Measurements from ENCODE around the gene KIAA0825.
"Not testable (repeated sequence)": the region's sequence is repeated elsewhere in the genome, so short reads cannot be mapped to it uniquely, and the experiment has no call there.

KIAA0825 gene

DNA sequence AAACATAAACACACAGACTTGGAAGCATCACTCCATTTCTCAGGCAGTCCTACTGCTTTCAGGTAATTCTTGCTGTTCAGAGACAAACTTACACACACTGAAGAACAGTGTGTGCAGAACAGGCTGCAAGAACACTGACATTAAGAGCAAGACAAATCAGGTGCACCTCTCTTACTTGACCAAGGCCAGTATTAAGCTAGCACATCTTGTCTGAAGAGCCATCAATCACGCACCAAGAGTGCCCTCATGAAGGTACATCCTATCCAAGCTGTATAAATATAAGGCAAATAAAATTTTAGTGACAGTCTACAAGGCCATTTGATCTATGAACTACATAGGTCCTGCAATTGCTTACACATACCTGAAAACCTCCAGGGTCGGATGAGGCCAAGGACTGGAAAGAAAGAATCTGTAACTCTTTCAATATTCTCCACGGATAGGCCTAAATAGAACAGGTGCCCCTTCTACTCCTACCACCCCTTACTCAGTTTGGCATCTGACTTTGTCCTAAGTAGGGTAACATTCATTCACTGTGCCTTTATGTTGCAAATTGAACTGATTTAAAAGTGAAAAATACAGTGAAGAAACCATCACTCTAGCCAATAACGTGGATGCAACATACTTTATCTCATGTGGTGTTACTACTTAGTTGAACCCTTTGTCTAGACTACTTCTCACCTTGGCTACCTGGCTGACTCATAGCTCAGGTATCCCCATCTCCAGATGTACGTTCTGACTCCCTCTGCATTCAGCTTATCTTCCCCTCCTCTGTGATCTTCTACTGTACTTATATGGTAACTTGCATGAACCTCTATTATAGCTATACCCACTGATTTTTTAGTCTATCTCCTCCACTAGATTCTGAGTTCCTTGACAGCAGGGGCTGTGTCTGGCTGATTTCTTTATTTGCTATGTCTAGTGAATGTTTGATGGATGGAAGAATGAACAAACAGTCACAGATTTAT lies 256.3 kb downstream of the KIAA0825 start:
- DNase-seq = no peak

DNA sequence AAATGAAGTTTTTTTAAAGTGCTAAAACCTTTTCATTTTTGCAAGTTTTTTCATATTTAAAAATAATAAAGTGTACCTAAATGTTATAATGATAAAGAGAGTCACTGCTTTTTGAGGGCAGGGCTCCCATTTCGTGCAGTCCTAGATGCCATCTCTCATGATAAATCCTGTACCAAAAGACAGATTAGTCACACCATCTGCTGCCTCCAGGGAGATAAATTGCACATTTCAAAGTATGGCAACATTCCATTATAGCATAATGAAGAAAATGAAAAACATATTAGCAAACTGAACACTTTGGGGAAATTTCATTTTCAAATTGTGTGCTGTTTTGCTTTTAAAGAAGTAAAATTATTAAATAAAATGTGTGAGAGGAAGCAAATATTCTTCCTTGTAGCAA lies 257.2 kb downstream of the KIAA0825 start:
- DNase-seq = no peak

DNA sequence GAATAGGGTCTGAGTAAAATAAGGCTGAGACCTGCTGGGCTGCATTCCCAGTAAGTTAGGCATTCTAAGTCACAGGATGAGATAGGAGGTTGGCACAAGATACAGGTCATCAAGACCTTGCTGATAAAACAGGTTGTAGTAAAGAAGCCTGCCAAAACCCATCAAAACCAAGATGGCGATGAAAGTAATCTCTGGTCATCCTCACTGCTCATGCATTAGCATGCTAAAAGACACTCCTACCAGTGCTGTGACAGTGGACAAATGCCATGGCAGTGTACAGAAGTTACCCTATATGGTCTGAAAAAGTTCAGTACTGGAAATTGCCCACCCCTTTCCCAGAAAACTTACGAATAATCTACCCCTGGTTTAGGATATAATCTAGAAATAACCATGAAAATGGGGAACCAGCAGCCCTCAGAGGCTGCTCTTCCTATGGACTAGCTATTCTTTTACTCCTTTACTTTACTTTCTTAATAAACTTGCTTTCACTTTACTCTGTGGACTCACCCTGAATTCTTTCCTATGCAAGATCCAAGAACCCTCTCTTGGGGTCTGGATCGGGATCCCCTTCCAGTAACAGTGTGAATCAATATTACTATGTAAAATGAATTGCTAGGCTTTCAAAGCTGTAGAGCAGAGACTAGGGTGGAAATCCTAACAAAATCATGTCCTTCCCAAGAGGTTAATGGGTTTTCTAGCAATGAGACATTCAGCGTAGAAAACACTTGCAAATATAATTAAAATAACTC lies 257.8 kb downstream of the KIAA0825 start:
- DNase-seq = no peak

DNA sequence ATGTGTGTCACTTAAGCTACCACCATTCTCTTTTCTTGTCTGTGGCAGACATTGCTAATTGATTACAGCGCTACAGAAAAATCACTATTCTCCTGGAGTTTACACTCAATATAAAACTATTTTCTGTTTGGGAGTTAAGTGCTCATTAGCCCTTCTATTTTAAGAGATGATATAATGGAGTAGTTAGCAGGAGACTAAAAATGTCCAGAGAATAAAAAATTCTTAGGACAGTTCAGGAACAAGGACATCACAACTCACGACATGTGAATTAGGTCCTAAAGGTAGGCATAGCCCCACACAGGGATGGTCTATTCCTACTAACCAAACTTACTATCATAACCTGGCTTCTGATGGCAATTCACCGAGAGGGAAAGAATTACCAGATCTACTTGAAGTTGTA lies 258.5 kb downstream of the KIAA0825 start:
- no peak for DNase-seq

DNA sequence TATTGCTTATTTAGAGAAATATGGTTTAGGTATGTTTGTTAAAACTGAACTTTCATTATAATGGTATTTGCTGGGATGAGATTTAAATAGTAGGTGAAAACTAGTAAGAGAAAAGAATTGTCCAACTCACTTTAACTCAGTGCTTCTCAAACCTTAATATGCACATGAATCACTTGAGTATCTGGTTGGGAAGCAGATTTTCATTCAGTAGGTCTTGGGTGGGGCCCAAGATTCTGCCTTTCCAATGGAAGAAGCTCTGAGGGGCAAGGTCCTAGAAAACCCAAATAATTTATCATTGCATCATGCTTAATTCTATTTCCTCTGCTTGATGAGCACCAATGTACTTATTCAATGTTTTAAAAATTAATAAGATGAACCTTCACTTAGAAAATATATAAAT lies 262.6 kb downstream of the KIAA0825 start:
- no peak for DNase-seq

DNA sequence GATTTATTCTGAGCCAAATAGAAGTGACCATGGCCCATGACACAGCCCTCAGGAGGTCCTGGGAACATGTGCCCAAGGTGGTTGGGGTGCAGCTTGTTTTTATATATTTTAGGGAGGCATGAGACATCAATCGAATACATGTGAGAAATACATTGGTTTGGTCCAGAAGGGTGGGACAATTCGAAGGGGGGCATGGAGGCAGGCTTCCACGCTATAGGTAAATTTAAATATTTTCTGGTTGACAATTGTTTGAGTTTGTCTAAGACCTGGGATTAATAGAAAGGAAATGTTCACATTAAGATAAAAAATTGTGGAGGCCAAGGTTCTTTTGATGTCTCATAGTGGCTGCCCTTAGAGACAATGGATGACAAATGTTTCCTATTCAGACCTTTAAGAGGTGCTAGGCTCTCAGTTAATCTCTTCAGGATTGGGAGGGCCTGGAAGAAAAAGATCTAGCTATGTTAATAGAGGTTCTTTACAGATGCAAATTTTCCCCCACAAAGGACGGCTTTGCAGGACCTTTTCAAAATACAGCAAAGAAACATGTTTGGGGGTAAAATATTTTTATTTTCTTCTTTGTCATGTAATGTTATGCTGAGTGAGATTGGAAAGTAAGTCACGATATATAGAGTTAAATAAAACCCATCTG lies 263.4 kb downstream of the KIAA0825 start:
- not testable (repeated sequence) for DNase-seq

DNA sequence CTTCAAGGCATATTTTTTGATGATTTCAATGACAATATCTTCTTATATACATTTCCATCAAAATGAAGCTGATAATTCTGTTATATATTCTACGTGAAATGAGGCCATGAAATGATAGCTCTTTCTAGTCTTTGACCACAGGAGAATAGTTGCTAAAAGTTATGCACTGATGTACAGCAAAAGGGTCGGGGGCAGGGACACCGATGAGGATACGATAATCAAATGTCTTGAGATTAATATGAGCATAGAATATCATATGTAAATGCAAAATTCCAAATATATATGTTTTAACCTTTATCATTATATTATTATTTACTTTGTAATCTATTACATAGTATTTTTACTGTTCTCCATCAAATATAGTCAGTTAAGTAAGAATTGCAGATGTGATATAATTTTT lies 264.8 kb downstream of the KIAA0825 start:
- no peak for DNase-seq

DNA sequence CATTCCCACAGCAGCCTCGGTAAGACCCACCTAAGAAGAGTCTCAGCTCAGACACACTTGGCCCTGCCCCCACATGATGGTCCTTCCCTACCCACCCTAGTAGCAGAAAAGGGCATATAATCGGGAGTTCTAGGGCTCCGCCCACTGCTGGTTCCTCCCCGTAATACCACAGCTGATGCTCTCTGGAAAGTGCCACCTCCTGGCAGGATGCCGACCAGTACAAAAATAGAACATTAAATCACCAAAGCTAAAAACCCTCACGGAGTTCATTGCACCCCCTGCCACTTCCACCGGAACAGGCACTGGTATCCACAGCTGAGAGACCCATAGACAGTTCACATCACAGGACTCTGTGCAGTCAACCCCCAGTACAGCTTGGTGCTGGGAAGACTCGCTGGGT lies 271.3 kb downstream of the KIAA0825 start:
- DNase-seq = no peak

DNA sequence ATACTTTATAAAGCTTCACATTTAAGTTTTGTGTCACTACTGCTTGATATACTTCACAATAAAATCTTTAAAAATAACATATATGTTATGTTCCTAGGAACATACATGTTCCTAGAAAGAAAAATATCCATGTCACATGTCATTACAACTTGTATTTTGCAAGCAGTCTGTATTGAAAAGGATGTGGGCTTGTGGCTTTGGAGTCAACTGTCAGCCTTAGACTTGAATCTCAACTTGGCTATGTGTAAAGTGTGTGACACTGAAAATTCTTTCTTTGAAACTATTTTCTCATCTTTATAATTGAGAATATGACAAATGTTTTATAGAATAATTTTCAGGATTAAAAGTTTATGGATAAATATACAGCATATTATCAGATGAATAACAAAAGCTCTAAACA lies 273.1 kb downstream of the KIAA0825 start:
- no peak for DNase-seq

DNA sequence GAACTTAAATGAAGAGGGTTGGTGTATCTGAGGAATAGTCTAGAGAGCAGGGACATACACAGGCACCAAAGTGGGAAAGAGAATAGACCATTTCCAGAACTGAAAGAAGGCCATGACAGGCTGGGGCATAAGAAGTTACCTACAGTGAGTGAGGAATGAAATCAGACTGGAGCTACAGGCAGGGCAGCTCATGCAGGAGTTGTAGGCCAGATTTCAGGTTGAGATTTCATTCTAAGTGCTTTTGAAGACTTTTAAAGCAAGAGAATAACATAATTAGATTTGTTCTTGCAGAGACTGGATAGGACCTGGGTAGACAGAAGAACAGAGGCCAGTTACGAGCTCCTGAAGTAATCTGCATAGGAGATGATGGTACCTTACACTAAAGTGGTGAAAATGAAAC lies 280.8 kb downstream of the KIAA0825 start:
- DNase-seq = no peak

DNA sequence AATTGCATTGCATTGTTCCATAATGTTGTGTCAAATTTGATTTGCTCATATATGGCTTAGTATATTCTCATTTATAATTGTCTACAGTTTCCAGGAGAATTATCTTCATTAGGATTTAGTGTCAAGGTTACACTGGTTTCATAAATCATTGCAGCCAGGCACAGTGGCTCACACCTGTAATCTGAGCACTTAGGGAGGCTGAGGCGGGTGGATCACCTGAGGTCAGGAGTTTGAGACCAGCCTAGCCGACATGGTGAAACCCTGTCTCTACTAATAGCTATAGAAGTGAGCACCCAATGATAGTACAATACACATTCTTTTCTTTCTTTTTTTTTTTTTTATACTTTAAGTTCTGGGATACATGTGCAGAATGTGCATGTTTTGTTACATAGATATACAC lies 282.5 kb downstream of the KIAA0825 start:
- DNase-seq = no peak

DNA sequence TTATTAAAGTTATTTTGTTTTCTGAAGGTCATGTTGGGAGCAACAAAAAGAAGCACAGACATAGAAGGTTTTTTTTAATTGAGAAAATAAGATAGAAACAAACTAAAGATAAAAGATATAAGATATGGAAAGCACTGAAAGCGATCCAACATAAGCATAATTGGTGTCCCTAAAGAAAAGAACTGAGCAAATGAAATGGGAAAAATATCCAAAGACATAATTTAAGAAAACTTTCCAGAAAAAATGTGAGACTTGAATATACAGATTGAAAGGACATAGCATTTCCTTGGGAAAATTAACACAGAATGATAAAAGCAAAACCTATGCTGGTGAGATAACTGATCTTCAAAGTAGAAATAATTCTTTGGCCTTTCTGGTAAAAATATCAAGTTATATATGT lies 289.3 kb downstream of the KIAA0825 start:
- no peak for DNase-seq

DNA sequence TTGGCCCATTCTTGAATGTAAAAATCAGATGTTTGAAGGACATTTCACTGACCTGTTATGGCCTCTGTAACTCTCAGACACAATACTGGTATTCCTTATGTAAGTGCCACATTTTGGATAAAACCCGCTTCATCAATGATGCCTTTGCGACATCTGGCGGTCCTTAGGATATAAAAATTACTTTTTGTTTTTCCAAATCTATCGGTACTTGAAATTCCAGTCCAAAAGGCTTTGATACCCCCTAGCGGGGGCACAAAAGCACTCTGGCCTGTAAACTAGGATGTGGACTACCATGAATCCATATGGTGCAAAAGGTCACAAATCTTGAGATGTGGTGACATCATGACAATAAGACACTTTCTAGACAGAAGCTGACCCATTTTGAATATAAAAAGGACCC lies 291.8 kb downstream of the KIAA0825 start:
- no peak for DNase-seq

DNA sequence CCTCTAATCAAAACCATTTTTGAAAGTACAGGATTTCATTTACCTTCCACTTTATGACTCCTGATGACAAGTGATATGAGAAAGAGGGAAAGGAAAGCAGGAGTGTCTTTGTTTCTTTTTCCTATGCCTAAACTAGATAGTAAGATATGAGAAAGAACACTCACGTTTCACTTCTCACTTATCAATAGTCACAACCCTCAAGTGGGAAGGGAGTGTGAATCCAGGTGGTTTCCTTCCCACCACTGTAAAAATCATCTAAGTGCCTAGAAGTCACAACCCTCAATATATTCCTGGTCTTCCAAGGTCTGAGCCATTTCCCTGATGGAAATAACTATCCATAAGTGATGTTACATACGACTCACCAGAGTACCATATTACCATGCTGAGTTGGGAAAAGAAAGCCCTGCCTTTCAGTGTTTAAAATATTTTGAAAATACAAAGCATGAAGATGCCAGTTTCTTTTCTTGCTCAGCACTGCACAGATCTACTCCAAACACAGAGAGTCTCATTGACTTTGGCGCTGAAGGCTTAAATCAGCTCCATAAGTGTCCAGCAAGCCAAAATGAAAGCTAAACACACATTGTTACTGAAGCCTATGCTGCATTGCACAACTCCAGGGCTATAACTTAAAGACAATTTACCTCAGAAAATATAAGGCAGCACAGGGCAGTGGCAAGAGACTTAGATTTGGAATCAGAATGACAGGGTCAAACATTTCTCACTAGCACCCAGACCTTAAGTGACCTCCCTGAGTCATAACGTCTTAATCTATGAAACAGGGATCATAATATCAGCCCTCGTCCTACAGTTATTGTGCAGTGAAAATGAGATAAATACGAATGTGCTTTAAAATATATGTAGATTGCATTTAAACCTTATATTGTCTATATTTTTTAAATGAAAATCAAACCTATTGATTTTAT lies 301.2 kb downstream of the KIAA0825 start:
- no peak for DNase-seq

DNA sequence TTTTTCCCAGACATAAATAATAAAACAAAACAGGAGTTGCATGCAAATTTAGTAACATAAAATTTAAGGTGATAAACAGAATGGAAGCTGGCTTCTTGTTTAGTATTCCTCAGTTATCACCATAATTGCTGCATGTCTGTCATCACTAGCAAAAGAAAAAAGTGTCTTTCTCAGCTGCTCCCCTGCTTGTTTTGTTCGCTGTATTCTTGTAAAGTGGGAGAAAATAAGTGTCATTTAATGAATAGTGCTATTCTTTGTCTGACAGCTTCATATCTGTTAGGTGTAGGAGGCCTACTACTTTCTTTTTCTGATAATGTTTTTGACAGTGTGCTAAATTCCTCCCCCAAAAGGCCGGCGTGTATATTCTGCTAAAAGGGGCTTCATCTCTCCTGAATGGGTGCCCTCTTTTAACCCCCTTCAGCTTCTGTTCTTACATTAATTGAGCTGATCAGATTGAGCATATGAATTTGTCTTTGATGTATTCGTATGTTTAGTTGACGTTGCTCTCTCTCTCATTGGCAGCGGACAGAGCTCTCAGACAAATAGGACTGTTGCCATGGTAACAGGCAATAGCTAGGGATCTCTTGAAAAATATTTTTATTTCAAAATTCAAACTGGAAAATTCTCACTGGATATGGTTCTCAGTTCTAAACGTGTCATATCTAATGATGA lies 303.8 kb downstream of the KIAA0825 start:
- no peak for DNase-seq

DNA sequence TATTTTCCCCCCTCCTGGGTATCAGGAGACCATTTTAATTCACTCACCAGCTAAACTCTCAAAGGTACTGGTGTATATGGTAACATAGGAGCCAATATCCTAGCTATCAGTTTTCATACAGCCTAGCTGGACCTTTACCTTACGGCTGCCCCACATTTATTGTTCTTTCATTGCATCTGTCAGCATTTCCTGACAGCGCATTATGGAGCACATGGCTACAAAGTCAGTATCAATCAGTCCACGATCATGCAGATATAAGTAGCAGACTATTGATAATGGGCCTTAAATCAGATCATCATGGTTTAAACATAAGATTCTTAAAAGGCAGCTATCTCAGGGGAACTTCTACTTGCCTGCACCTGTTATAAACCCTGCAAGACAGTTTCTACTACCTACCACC lies 304.7 kb downstream of the KIAA0825 start:
- no peak for DNase-seq

DNA sequence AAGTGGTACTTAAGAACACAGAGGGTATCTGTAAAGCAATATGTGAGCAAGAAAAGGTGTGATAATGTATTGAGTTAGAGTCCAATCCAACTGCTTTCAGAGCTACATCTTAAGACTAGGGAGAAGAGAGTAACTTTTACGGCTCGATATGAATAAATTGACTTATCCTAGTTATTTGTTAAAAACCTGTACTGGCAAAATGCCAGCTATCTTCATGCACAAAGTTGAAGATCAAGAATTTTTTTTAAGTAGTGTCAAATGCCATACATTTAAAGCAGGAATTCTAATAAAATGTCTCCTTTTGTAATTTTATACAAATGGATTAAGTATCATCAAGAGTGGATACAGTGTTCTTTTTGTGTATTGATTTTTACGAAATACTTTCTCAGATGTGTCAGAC lies 305.2 kb downstream of the KIAA0825 start:
- DNase-seq = no peak

DNA sequence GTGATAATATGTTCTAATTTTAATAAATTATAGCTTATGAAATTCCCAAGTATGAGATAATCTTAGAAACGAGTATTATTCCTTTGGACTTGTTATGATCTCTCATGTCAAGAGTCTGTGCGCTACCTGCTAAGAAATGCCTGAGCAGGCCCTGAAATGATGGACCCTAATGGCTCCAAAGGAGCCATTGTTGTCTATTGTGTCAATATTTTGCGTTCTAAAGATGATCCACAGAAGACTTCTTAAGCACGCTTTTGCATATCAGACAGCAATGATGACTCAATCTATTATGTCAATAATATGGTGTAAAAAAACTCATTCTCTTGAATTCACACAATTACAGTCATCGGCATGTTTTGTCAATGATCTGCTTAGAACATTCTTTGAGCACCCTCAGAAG lies 306.1 kb downstream of the KIAA0825 start:
- DNase-seq = no peak

DNA sequence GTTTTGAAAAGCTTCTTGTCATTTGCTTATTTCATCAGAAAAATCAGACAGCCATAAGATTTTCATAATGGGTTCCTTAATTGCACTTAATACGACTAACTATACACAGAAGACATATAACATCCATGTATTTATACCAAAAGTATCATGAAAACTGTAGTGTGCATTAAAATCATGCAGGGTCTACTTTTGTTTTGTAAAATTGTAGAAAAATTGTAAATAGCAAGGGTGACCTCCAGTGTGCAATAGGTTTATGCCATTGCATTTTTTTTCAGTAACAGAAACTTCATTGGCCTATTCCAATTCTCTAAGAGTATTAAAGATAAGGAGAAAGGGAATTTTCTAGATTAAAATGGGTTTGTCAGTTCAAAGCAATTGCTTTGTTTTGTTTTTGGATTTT lies 307.6 kb downstream of the KIAA0825 start:
- DNase-seq = no peak

DNA sequence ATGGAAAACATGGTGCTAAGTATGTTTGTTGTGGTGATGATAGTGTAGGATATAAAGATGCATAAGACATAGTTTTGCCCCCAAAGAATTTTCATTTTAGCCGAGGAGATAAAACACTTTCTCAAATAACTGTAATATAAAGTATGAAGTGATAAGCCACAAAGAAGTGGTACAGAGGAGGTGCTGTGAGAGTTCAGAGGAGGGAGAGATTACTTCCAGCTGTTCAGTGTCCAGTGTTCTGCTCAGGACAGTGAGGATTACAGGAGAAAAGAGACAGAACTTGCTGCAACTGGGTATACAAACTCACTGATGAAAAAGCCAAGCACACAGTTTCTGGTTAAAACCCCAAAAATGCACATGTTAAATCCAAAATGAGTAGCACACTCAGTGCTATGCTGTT lies 309.3 kb downstream of the KIAA0825 start:
- no peak for DNase-seq

DNA sequence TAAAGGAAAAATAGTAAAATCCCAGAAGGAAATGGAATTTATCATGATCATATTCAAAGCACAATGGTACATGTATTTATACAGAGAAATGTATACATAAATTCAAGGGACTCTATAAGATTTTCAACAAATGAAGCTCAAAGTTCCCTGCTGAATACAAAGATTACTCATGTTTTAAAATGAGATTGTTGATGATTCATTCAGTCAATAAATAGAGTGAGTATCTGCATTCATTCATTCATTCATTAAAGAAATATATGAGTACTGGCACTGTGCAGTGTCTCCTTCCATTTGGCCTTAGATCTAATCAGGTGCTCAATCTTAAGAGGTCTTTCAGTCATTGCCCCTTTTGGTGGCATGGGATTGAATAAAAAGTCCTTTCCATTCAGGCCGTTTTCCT lies 310.0 kb downstream of the KIAA0825 start:
- no peak for DNase-seq

DNA sequence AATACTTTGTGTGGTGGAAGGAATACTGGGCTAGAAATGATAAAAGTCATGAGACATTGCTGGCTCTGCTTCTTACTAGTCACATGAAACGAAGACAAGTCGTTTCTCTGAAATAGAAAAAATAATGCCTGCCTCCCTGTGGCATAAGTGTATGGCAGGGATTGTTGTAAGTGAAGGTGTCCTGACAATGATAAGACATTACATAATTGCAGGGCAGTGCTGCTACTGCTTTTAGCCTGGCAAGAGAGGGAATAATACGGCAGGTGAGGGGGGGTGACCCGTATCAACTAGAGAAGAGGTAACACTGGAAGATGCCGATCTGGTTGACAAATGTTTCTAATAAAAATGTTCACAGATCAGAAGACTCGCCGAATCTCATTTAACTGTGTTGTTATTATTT lies 314.3 kb downstream of the KIAA0825 start:
- DNase-seq = no peak

Data from NCI-H748 treated with DMSO at 0.1 percent for 48 hours (cell line).